SU-DHL-6 (cell line): Measurements from ENCODE around the gene LTB.

Experiments
- H2AFZ ChIP-seq: fragments of 200-600 bp; sonication (generic); 2 replicates; pipeline ENCODE4 v1.6.1; 2014; ENCODE audit warnings: low read depth, mild to moderate bottlenecking, moderate library complexity, mixed read lengths, antibody characterized with exemption, low read length; ENCODE audit not compliant: severe bottlenecking
- H3F3A ChIP-seq: fragments of 200-600 bp; shearing (Covaris generic); 2 replicates; pipeline ENCODE4 v1.6.0; 2016; ENCODE audit warnings: antibody characterized with exemption, mild to moderate bottlenecking; ENCODE audit not compliant: insufficient read depth
- H3K27ac ChIP-seq: fragments of 200-600 bp; sonication (generic); 2 replicates; pipeline ENCODE4 v1.5.1; 2016; ENCODE audit warnings: low read depth, mild to moderate bottlenecking, low read length, moderate library complexity, mixed read lengths
- H3K27me3 ChIP-seq: fragments of 200-600 bp; sonication (generic), shearing (Covaris generic); 2 replicates; pipeline ENCODE4 v1.6.0; 2014; ENCODE audit warnings: mild to moderate bottlenecking, low read length
- H3K36me3 ChIP-seq: fragments of 200-600 bp; sonication (generic); 2 replicates; pipeline ENCODE4 v1.6.1; 2014; ENCODE audit warnings: mild to moderate bottlenecking, low read length, mixed read lengths
- H3K4me2 ChIP-seq: fragments of 300-600, 200-600 bp; shearing (Covaris generic), sonication (generic); 2 replicates; pipeline ENCODE4 v1.6.0; 2014; ENCODE audit warnings: low read length, low read depth, mild to moderate bottlenecking; ENCODE audit not compliant: poor library complexity, severe bottlenecking
- H3K4me3 ChIP-seq: fragments of 200-600 bp; sonication (generic); 2 replicates; pipeline ENCODE4 v1.5.1; 2014; ENCODE audit warnings: antibody characterized with exemption, low read length, mild to moderate bottlenecking, mixed read lengths; ENCODE audit not compliant: insufficient read depth, poor library complexity, severe bottlenecking
- H3K79me2 ChIP-seq: fragments of 200-600 bp; sonication (generic); 2 replicates; pipeline ENCODE4 v1.6.1; 2014; ENCODE audit warnings: mild to moderate bottlenecking, low read length, moderate library complexity; ENCODE audit not compliant: insufficient read depth
- H3K9ac ChIP-seq: fragments of 200-600 bp; sonication (generic); 2 replicates; pipeline ENCODE4 v1.7.0; 2014; ENCODE audit warnings: mild to moderate bottlenecking, low read length
- H3K9me2 ChIP-seq: fragments of 200-600 bp; sonication (generic); replicated peaks from 2 replicates; pipeline ENCODE4 v1.6.1; 2014; ENCODE audit warnings: low read length; ENCODE audit not compliant: insufficient read depth
- H3K9me3 ChIP-seq: fragments of 200-600 bp; sonication (generic); 2 replicates; pipeline ENCODE4 v1.6.1; 2014; ENCODE audit warnings: low read length, mixed read lengths; ENCODE audit not compliant: insufficient read depth
- H4K20me1 ChIP-seq: fragments of 200-600 bp; sonication (generic); 2 replicates; pipeline ENCODE4 v1.6.1; 2014; ENCODE audit warnings: low read depth, mild to moderate bottlenecking, antibody characterized with exemption, low read length, moderate library complexity, mixed read lengths
- EZH2phosphoT487 ChIP-seq: fragments of 200-600 bp; sonication (generic), shearing (Covaris generic); conservative IDR thresholded peaks from 2 replicates; pipeline ENCODE4 v1.6.1; 2018; ENCODE audit warnings: mild to moderate bottlenecking, antibody characterized with exemption, low read length, moderate library complexity, mixed read lengths
- TF ChIP-seq, protein P1 (sequence below): fragments of 200-600 bp; sonication (generic); IDR thresholded peaks from one replicate; pipeline ENCODE4 v1.5.1; 2017; ENCODE audit warnings: antibody characterized with exemption, mild to moderate bottlenecking, low read length, moderate library complexity; ENCODE audit not compliant: insufficient read depth, poor library complexity, severe bottlenecking

The LTB gene

DNA sequence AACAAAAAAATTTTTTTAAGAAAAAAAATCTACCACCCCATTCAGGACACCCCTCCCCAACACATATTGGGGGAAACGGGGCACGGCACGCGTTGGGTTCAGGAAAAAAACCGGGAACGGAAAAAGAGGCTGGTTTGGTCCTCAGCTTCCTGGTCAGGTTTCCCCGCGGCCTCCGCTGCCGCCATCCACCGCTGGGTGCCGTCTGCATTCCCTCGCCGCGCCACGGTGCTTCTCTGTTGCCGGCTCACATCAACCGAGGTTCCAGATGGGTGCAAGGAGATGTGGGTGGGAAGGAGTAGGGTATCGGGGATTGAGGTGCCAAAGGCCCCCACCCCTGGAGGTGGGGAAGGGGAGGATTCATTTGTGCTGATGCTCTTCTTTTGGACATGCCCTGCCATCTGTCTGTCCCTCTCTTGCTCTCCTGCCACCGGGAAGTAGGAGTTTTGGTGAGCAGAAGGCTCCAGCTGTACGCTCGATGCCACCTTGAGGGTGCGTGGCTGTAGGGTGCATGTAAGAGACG is 47.6 kb downstream of the LTB start:
- no peak overlapping the region for H3K27ac ChIP-seq
- H3K9me2 ChIP-seq: no peaks in the 10 kb centered on the region
- no peak overlapping the region for H3K9ac ChIP-seq
- no peak overlapping the region for H3K4me2 ChIP-seq
- TF ChIP-seq, protein P1, sequence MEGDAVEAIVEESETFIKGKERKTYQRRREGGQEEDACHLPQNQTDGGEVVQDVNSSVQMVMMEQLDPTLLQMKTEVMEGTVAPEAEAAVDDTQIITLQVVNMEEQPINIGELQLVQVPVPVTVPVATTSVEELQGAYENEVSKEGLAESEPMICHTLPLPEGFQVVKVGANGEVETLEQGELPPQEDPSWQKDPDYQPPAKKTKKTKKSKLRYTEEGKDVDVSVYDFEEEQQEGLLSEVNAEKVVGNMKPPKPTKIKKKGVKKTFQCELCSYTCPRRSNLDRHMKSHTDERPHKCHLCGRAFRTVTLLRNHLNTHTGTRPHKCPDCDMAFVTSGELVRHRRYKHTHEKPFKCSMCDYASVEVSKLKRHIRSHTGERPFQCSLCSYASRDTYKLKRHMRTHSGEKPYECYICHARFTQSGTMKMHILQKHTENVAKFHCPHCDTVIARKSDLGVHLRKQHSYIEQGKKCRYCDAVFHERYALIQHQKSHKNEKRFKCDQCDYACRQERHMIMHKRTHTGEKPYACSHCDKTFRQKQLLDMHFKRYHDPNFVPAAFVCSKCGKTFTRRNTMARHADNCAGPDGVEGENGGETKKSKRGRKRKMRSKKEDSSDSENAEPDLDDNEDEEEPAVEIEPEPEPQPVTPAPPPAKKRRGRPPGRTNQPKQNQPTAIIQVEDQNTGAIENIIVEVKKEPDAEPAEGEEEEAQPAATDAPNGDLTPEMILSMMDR: no peak
- TF ChIP-seq EZH2phosphoT487: no peak
- peaks cover 72% of the 10 kb centered on the region for H4K20me1 ChIP-seq
- peaks cover 61% of the 10 kb centered on the region for H3F3A ChIP-seq
- peaks cover 83% of the 10 kb centered on the region for H3K36me3 ChIP-seq
- H3K4me3 ChIP-seq: no peak overlapping the region
- H3K27me3 ChIP-seq: no peaks in the 10 kb centered on the region
- no peak overlapping the region for H2AFZ ChIP-seq
- no peaks in the 10 kb centered on the region for H3K9me3 ChIP-seq
- peaks cover 56% of the 10 kb centered on the region for H3K79me2 ChIP-seq

DNA sequence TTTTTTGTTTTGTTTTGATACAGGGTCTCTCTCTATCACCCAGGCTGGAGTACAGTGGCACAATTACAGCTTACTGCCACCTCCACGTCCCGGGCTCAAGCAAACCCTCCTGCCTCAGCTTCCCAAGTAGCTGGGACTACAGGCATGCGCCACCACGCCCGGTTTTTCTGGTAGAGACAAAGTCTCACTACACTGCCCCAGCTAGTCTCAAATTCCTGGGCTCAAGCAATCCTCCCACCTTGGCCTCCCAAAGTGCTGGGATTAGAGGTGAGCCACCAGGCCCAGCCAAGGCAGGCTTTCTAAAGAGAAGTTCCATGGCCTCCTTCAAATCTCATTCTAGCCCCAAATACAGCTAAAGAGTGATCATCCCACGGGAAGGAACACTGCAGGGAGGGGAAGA is 48.2 kb downstream of the LTB start:
- Histone ChIP-seq H3K9me2 (no peaks in the 10 kb centered on the region), H4K20me1 (peaks cover 66% of the 10 kb centered on the region), H3K9me3 (no peaks in the 10 kb centered on the region), H3K4me3 (no peak overlapping the region), H3F3A (peaks cover 59% of the 10 kb centered on the region), H3K36me3 (peaks cover 77% of the 10 kb centered on the region), H3K27me3 (no peaks in the 10 kb centered on the region), H2AFZ (no peak overlapping the region), H3K27ac (no peak overlapping the region), H3K4me2 (no peak overlapping the region), H3K79me2 (peaks cover 51% of the 10 kb centered on the region), H3K9ac (no peak overlapping the region)
- TF ChIP-seq, protein P1: no peak
- no peak for TF ChIP-seq EZH2phosphoT487

DNA sequence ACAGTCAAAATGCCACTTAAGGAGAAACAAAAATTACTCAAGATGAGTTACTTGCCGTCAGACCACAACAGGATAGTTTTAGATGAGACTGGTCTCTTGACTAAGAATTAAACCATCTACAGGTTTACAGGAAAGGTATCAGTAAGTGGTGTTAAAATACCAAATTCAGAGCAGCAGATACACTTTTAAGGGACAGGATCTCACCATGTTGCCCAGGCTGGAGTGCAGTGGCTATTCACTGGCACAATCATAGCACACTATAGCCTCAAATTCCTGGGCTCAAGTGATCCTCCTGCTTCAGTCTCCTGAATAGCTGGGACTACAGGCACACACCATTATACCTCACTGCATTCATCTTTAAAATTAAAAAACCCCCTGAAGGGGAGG is 48.8 kb downstream of the LTB start:
- Histone ChIP-seq H3F3A (peaks cover 58% of the 10 kb centered on the region), H3K9ac (no peak overlapping the region), H3K79me2 (peaks cover 45% of the 10 kb centered on the region), H3K27ac (no peak overlapping the region), H4K20me1 (peaks cover 60% of the 10 kb centered on the region), H3K27me3 (no peaks in the 10 kb centered on the region), H3K36me3 (peaks cover 71% of the 10 kb centered on the region), H3K4me2 (no peak overlapping the region), H2AFZ (no peak overlapping the region), H3K4me3 (no peak overlapping the region), H3K9me2 (no peaks in the 10 kb centered on the region), H3K9me3 (no peaks in the 10 kb centered on the region)
- no peak for TF ChIP-seq EZH2phosphoT487
- TF ChIP-seq, protein P1: no peak
